DND-41 (cell line): ENCODE results near the gene DAPK3.

ENCODE experiments used
- ATAC-seq: fragments of 200-7000 bp; cut with Tn5 transposase; 3 replicates; pipeline ENCODE4 v1.9.1; 2021; ENCODE audit warnings: low read depth; ENCODE audit not compliant: insufficient read depth
- DNase-seq: peaks from one replicate; pipeline ENCODE4 v3.0.0-alpha.2; 2020
- H2AFZ ChIP-seq: 2 replicates; pipeline ENCODE4 v1.6.0; 2012; ENCODE audit warnings: low read depth, low read length
- H3K27ac ChIP-seq: 2 replicates; pipeline ENCODE4 v1.5.1; 2012; ENCODE audit warnings: low read length, inconsistent platforms
- H3K27me3 ChIP-seq: fragments of 200-600 bp; sonication (generic); 2 replicates; pipeline ENCODE4 v1.6.0; 2012; ENCODE audit warnings: low read length, mild to moderate bottlenecking, inconsistent platforms; ENCODE audit not compliant: insufficient read depth, poor library complexity
- H3K36me3 ChIP-seq: 2 replicates; pipeline ENCODE4 v1.5.1; 2012; ENCODE audit warnings: low read length, inconsistent platforms; ENCODE audit not compliant: insufficient read depth
- H3K4me1 ChIP-seq: 2 replicates; pipeline ENCODE4 v1.5.1; 2012; ENCODE audit warnings: mild to moderate bottlenecking, low read length; ENCODE audit not compliant: insufficient read depth
- H3K4me2 ChIP-seq: 2 replicates; pipeline ENCODE4 v1.6.0; 2012; ENCODE audit warnings: mild to moderate bottlenecking, moderate library complexity, low read length, inconsistent platforms; ENCODE audit not compliant: insufficient read depth
- H3K4me3 ChIP-seq, 2 experiments: fragments of 200-600 bp in 1 of 2; shearing (Covaris generic) in 1 of 2; 2 replicates each; pipeline ENCODE4 v1.5.1; 2012 to 2016; ENCODE audit warnings: inconsistent platforms in 2 of 2, low read length in 2 of 2, mild to moderate bottlenecking in 2 of 2, low read depth in 1 of 2, moderate library complexity in 1 of 2
- H3K79me2 ChIP-seq: 2 replicates; pipeline ENCODE4 v1.6.0; 2012; ENCODE audit warnings: low read length, inconsistent platforms; ENCODE audit not compliant: insufficient read depth
- H3K9ac ChIP-seq: 2 replicates; pipeline ENCODE4 v1.6.0; 2012; ENCODE audit warnings: low read depth, mild to moderate bottlenecking, inconsistent platforms, low read length, moderate library complexity
- H3K9me3 ChIP-seq: 2 replicates; pipeline ENCODE4 v1.5.1; 2012; ENCODE audit warnings: low read length, moderate library complexity, mild to moderate bottlenecking, inconsistent platforms; ENCODE audit not compliant: insufficient read depth, severe bottlenecking
- H4K20me1 ChIP-seq: 2 replicates; pipeline ENCODE4 v1.6.0; 2012; ENCODE audit warnings: low read length; ENCODE audit not compliant: insufficient read depth
- EZH2 ChIP-seq: IDR thresholded peaks from 3 replicates; pipeline ENCODE4 v1.6.1; 2012; ENCODE audit warnings: borderline replicate concordance, low read depth, mild to moderate bottlenecking, moderate library complexity, low read length, inconsistent platforms; ENCODE audit not compliant: severe bottlenecking
- TF ChIP-seq, protein P1 (sequence below): IDR thresholded peaks from 2 replicates; pipeline ENCODE4 v1.5.1; 2012; ENCODE audit warnings: borderline replicate concordance, low read length, moderate library complexity, mild to moderate bottlenecking; ENCODE audit not compliant: poor library complexity, severe bottlenecking; ENCODE audit errors: extremely low read depth

Gene DAPK3

DNA sequence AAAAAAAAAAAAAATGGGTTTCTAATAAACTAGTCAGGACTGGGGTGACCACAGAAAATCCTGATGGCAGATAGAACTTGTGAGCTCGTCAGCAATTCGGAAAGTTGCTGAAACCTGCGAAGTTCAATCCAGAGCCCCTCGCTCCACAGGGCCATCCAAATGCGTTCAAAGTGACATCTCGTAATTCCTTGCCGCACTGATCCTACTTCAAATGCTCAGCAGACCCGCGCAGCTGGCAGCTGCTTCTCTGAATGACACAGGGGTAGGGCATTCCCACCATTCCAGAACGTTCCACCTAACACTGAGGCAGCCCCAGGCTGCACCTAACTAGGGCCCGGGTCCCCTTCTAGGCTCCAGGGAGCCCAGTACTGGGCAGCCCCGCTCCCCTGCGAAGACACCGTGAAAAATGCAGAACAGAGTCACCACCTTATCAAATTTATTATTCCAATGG is 4.8 kb upstream of the DAPK3 start:
- ATAC-seq (no peak), DNase-seq (no peak)
- Histone ChIP-seq H3K27ac (no peak overlapping the region), H3K9me3 (no peaks in the 10 kb centered on the region), H4K20me1 (peaks cover 49% of the 10 kb centered on the region), H3K27me3 (no peaks in the 10 kb centered on the region), H3K4me3 (no peak overlapping the region), H3K36me3 (peaks cover 57% of the 10 kb centered on the region), H2AFZ (no peak overlapping the region), H3K79me2 (peaks cover 37% of the 10 kb centered on the region), H3K4me1 (peaks cover 18% of the 10 kb centered on the region), H3K9ac (no peak overlapping the region), H3K4me2 (no peak overlapping the region)
- TF ChIP-seq, protein P1, sequence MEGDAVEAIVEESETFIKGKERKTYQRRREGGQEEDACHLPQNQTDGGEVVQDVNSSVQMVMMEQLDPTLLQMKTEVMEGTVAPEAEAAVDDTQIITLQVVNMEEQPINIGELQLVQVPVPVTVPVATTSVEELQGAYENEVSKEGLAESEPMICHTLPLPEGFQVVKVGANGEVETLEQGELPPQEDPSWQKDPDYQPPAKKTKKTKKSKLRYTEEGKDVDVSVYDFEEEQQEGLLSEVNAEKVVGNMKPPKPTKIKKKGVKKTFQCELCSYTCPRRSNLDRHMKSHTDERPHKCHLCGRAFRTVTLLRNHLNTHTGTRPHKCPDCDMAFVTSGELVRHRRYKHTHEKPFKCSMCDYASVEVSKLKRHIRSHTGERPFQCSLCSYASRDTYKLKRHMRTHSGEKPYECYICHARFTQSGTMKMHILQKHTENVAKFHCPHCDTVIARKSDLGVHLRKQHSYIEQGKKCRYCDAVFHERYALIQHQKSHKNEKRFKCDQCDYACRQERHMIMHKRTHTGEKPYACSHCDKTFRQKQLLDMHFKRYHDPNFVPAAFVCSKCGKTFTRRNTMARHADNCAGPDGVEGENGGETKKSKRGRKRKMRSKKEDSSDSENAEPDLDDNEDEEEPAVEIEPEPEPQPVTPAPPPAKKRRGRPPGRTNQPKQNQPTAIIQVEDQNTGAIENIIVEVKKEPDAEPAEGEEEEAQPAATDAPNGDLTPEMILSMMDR: no peak
- no peak for TF ChIP-seq EZH2

DNA sequence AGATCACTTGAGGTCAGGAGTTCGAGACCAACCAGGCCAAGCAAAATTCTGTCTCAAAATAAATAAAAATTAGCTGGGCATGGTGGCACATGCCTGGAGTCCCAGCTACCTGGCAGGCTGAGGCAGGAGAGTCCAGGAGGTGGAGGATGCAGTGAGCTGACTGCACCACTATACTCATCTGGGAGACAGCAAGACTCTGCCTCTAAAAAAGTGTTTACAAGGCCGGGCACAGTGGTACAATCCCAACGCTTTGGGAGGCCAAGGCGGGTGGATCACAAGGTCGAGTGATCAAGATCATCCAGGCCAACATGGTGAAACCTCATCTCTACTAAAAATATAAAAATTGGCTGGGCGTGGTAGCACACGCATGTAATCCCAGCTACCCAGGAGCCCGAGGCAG is 4.2 kb upstream of the DAPK3 start:
- Histone ChIP-seq H4K20me1 (peaks cover 49% of the 10 kb centered on the region), H3K36me3 (peaks cover 52% of the 10 kb centered on the region), H3K4me3 (no peak overlapping the region), H3K4me2 (no peak overlapping the region), H3K27me3 (no peaks in the 10 kb centered on the region), H3K79me2 (peaks cover 37% of the 10 kb centered on the region), H3K9ac (no peak overlapping the region), H3K27ac (no peak overlapping the region), H3K9me3 (no peaks in the 10 kb centered on the region), H2AFZ (no peak overlapping the region), H3K4me1 (peaks cover 16% of the 10 kb centered on the region)
- DNase-seq (no peak), ATAC-seq (no peak)
- TF ChIP-seq EZH2: no peak
- TF ChIP-seq, protein P1: no peak

DNA sequence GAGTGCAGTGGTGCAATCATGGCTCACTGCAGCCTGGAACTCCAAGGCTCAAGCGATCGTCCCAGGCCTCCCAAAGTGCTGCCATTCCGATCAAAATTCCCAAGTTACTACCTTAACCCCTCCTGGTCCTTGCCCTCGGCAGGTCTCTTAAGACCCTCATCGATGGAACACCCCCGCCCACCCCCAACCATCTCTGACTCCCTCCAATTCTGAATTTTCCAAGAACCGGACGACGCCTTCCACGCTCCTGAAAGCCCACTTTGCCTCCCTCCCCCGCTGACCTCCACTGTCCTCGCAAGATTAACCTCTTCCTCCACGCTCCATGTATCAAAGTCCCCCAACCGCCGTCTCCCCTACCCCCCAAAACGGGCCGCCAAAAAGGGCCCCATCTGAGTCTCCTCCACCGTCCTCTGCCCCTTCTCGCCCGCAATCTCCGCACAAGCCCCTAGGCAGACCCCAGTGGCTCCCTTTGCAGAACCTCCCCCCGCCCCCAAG is 539 bp downstream of the DAPK3 start:
- H3K27me3 ChIP-seq: no peaks in the 10 kb centered on the region
- peaks cover 37% of the 10 kb centered on the region for H4K20me1 ChIP-seq
- H3K4me2 ChIP-seq: peak overlapping the region; percentile 85
- ATAC-seq: no peak; the same call in 1 of the 3 replicates
- peak overlapping the region; percentile 80 for H2AFZ ChIP-seq
- peak overlapping the region; percentile 92 for H3K9ac ChIP-seq
- peak overlapping the region; percentile 79 for H3K27ac ChIP-seq
- peaks cover 36% of the 10 kb centered on the region for H3K36me3 ChIP-seq
- H3K9me3 ChIP-seq: no peaks in the 10 kb centered on the region
- H3K79me2 ChIP-seq: peaks cover 44% of the 10 kb centered on the region
- no peak for DNase-seq
- TF ChIP-seq, protein P1: no peak
- no peak for TF ChIP-seq EZH2
- peaks cover 26% of the 10 kb centered on the region for H3K4me1 ChIP-seq
- H3K4me3 ChIP-seq: peak overlapping the region; percentile 98 to 100
